Activated CD4-positive, CD25-positive, alpha-beta regulatory T cell treated with anti-CD3 and anti-CD28 coated beads, Interleukin-2, amount 50 U/mL, for 16 hours (primary cell): ENCODE measurements around the gene TMEM132D.

ENCODE experiments used
- DNase-seq: peaks from one replicate; pipeline ENCODE4 v3.0.0-alpha.2; 2020; ENCODE audit warnings: low read depth, low spot score

The TMEM132D gene

GRCh38 chr12:129662234-129662633, 241.6 kb downstream of the TMEM132D start:
- DNase-seq: no peak

- DNase-seq: no peak
These were observed 242.9 kb downstream of the TMEM132D start for GRCh38 chr12:129660946-129661345.

GRCh38 chr12:129659961-129660622, 243.7 kb downstream of the TMEM132D start:
- DNase-seq: no peak

GRCh38 chr12:129657179-129657578, 246.6 kb downstream of the TMEM132D start:
- DNase-seq: no peak

GRCh38 chr12:129651951-129652350, 251.9 kb downstream of the TMEM132D start:
- DNase-seq: no peak

GRCh38 chr12:129641926-129642325, 261.9 kb downstream of the TMEM132D start:
- no peak for DNase-seq

GRCh38 chr12:129635021-129635685, 268.7 kb downstream of the TMEM132D start:
- DNase-seq: no peak

GRCh38 chr12:129631316-129631715, 272.5 kb downstream of the TMEM132D start:
- no peak for DNase-seq

- DNase-seq: no peak
These were observed 273.9 kb downstream of the TMEM132D start for GRCh38 chr12:129629901-129630300.

- no peak for DNase-seq
These were observed 281.3 kb downstream of the TMEM132D start for GRCh38 chr12:129622566-129622965.

- DNase-seq: no peak
These were observed 284.6 kb downstream of the TMEM132D start for GRCh38 chr12:129619271-129619670.

GRCh38 chr12:129617849-129618248, 286.0 kb downstream of the TMEM132D start:
- no peak for DNase-seq

- DNase-seq: no peak
These were observed 288.8 kb downstream of the TMEM132D start for GRCh38 chr12:129615001-129615400.

- DNase-seq: no peak
These were observed 289.5 kb downstream of the TMEM132D start for GRCh38 chr12:129614221-129614885.

GRCh38 chr12:129613314-129613713, 290.5 kb downstream of the TMEM132D start:
- no peak for DNase-seq

GRCh38 chr12:129610601-129611120, 293.2 kb downstream of the TMEM132D start:
- no peak for DNase-seq

- no peak for DNase-seq
These were observed 296.1 kb downstream of the TMEM132D start for GRCh38 chr12:129607756-129608155.

GRCh38 chr12:129607301-129607700, 296.5 kb downstream of the TMEM132D start:
- DNase-seq: no peak

GRCh38 chr12:129606239-129606638, 297.6 kb downstream of the TMEM132D start:
- no peak for DNase-seq

GRCh38 chr12:129605666-129606065, 298.2 kb downstream of the TMEM132D start:
- no peak for DNase-seq

GRCh38 chr12:129604506-129604905, 299.3 kb downstream of the TMEM132D start:
- DNase-seq: no peak

- DNase-seq: no peak
These were observed 304.4 kb downstream of the TMEM132D start for GRCh38 chr12:129599406-129599805.

- DNase-seq: no peak
These were observed 309.7 kb downstream of the TMEM132D start for GRCh38 chr12:129594098-129594497.
